ENCODE measurements around the gene COBL.
A peak's percentile ranks its signal among the peaks of the same experiment; 100 is the strongest.

The COBL gene

DNA sequence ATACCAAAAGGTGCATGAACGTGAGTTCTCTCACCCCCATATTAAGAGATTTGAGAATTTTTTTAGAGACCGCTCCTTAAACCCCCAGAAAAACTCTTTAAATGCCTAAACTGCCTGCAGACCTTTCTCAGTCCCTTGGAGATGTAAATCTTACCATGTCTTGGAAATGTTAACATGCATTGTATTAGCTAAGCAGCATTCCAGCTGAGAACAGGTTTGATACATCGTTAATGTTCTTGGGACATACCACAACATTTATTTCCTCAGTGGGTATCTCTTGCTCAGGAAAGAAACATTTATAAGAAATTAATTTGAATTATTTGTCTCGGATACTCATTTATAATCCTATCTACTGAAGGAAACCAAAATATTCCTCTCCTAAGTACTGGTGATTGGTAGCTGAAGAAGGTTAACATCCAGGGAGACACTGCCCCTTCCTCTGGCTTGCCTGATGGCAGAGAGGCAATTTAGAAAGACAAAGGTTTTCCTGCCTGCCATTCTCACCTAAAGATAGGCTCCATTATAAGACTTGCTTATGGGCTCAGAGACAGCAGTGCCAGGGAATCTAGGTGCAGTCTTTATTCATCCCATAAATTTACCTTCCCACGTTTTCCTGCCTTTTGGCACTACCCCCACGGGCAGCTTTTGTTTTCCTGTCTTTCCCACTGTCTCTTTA is 141.2 kb downstream of the COBL start:
- no peak for DNase-seq

DNA sequence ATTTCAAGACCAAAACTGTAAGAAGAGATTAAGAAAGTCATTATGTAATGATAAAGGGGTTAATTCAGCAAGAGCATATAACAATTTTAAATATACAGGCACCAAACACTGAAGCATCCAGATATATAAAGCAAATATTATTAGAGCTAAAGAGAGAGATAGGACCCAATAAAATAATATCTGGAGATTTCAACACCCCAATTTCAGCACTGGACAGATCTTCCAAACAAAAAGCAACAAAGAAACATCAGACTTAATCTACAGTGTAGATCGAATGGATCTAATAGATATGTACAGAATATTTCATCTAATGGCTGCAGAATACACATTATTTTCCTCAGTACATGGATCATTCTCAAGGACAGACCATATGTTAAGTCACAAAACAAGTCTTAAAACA is 151.3 kb downstream of the COBL start:
- no peak for DNase-seq

DNA sequence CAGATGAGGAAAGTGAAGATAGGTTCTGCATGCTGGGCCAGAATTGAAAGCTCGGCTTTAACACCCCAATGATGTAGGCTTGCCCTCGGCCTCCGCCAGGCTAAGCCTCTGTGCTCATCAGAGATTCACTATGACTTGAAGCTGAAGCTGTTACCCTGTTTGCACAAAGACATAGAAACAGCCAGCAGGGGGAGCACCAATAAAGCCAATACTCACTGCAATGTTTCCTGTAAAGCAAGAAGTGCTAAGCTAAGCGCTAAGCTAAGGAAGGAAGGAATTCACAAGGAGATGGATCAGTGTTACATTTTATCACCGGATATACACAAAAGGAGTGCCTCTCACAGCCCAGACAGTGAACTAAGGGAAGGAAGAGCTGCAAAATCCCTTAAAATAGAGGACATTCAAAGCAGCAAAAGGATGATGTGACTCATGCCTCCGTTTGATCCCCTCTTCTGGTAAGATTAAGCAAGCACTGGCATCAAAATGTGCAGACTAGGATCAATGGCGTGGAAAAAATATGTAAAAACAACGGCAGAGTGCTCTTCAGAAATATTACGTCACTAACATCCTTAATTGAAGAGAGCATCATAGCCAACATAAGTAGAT is 153.8 kb downstream of the COBL start:
- peak; percentile 50 for DNase-seq

DNA sequence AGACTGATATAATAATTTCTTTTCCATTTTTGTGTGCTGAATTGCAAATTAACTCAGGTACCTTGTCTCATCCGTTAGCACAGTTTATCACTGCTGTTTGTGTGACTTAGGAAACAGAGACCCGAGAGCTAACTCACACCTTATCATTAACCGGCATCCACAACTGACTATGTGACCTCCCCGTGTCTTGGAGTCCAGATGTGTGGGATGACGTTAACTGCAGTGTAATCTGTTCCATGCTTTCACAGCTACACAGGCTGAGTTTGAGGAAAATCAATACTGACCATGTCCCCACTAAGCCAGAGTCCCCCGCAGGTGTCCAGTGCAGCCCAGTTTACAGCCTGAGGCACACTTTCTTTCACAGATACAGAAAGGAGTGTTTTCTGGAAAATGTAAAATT is 154.7 kb downstream of the COBL start:
- no peak for DNase-seq

DNA sequence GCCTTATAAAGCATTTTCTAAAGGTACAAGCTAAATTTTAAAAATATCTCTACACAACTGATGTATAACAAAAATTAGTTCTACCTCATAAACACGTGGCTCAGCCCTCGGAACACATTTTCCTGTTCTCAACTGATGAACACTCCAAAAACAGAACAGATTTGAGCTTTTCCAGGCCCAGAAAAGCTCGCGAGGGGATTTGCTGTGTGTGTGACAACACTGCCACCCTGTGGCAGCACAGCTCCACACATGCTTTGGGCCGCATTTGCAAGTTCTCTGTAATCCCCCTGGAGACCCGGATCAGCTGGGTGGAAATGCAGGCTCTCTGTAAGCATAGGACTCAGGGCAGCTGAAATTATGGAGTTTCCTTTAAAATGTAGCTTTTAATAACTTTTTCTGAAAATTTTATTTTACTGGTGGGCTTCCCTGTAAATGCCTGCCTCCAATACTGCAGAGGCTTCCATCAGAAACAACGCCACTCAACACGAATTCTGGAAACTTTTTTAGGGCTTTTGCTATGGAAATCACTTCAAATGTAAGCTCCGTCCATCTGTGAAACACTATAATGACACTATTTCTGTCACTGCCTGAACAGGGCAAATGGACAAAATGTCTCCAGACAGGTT is 155.5 kb downstream of the COBL start:
- no peak for DNase-seq

DNA sequence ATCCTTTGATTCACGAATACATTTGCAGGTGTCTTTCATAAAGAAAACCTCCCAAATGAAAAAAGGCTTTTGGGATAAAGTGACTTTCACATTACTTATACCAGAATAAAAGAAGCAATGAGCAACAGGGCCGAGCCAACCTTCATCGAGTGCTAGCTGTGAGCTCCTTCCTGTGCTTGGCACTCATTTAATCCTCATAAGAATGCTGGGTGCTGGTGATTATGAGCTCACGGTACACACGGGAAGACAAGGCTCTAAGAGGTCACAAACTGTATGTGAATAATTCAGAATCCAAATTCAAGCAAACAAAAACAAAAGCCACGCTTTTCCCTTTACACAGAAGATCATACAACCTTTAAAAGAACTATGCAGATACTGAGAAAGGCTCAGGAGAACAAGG is 156.2 kb downstream of the COBL start:
- DNase-seq = no peak

DNA sequence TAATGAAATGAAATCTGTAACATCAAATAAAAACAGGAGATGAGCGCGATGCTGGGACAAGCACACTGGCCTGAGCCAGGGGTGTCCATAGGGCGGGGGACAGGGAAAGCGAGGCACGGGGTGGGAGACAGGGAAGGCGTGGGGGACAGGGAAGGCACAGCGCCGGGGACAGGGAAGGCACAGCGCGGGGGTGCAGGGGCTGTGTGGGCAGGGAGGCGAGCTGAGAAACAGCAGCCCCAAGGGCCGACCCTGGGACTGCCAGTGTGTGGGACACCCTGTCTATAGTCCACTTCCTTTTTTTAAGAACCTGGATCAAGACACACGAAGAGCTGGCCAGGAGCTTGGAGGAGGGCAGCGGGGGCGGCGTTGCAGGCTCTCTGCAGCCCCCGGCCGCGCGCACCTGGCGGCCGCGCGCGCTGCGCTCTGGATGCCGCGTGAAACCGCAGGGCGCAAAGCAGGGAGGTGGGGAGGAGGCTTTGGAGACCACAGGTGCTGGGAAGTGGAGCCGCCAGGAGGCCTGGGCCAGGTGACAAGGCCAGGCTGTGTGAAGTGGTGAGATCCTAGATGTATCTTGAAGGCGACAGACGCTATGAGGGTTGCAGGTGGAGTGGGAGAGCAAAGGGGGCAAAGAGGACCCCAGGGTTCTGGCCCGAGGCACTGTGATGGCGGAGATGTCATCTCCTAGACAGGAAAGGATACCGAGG is 157.7 kb downstream of the COBL start:
- no peak for DNase-seq

DNA sequence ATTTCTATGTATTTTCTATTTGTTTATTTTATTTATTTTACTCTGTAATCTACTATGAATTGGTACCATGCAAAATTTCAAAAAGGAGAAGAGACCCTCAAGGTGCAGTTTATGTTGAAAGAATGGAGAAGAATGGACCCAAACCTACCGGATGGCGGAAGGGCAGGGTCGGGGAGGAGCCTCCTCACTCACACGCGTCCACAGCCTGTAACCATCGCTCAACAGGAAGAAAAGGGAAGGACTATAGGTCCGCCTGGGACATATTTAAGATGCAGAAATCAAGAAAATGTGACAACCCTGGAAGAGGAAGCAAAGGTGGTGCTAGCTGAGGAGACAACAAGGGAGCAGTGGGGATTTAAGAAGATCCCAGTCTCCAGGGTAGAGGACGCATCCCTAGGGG is 158.4 kb downstream of the COBL start:
- DNase-seq = no peak

DNA sequence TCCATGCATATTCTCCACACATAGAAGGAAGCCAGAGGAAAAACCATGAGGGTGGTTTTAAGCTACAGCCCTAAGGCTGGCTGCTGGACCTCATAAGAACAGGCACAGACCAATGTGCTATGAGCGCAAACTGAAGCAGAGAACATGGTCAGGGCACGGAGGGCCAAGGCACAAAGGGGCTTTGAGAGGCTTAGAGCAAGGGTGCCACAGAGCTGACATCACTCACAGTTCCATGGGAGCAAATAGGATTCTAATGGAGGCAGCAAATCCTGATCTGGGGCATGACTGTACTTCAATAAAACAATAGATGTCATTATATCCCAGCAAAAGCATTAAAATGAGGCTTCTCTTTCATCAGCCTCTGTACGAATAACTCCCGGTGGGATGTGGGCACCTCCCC is 162.4 kb downstream of the COBL start:
- no peak for DNase-seq

DNA sequence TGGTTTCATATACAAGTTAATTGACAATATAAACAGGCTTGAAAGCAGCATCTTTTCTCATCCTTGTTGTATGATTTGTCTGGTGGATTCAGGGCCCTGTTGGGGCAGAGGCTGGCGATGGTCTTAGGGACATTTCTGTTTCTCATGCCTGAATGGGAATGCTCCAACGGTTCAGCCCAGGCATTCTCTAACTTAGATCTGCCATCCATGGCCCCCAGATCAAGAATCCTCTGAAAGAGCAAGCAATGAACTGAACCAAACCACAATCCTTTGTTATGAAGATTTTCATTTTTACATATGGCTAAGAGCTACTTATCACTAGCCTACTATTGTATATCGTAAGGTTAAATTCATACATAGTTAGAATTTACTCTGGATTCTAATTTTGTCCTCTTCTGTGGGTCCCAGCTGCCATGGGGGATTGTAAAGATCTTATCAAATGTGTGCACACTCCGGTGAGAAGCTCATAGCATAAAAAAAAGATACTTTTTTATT is 163.9 kb downstream of the COBL start:
- no peak for DNase-seq

DNA sequence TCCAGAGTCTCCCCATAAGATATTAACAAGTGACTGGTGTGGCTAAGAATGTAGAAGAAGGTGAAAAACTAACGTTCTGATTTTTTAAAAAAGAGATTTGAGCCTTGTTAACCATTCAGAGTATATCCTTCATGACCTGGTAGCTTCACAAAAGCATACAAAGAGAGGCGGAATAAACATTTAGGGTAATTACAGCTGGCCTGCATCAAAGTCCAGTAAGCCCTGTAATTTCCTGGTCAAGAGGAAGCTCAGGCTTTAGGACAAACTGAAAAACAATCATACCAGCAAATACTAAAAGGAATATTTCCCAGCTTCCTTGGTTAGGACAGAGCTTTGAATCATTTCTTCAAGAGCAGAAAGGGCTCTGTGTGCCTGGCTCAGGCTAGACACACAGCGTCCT is 165.2 kb downstream of the COBL start:
- no peak for DNase-seq

DNA sequence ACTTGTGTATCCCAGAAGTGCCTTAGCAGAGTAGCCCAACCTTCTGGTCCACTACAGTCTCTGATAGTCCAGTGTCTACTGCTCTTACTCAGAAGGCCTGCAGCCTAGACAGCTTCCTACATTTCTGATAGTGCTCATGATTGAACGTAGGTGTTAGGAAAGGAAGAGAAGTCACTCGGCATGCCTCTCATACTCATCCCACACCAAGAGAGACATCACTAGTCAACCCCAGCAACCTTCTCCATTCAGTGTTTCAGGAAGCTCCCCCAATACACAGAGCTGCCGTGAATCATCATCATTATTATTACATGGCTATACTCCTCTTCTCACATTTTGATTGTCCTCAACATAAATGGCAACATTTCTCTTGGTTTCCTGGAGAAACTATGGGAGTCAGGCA is 166.4 kb downstream of the COBL start:
- no peak for DNase-seq

DNA sequence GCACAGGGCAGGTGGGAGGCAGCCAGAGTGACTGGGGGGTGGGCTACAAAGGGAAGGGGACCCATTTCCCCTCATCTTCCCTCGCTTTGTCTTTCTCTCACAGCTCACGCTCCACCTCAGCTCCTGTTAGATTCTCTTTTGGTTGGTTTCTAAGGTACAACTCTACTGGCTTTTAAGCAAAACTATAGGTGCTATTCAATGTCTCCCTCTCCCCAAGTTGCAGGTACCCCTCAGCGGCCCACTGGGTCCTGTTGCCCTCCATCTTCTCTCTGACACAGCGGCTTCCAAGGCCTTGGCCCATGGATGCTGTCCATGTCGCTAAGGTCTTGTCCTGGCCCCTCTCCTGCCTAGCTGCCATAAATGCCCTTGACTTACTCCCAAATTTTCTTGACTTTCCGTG is 168.4 kb downstream of the COBL start:
- no peak for DNase-seq

DNA sequence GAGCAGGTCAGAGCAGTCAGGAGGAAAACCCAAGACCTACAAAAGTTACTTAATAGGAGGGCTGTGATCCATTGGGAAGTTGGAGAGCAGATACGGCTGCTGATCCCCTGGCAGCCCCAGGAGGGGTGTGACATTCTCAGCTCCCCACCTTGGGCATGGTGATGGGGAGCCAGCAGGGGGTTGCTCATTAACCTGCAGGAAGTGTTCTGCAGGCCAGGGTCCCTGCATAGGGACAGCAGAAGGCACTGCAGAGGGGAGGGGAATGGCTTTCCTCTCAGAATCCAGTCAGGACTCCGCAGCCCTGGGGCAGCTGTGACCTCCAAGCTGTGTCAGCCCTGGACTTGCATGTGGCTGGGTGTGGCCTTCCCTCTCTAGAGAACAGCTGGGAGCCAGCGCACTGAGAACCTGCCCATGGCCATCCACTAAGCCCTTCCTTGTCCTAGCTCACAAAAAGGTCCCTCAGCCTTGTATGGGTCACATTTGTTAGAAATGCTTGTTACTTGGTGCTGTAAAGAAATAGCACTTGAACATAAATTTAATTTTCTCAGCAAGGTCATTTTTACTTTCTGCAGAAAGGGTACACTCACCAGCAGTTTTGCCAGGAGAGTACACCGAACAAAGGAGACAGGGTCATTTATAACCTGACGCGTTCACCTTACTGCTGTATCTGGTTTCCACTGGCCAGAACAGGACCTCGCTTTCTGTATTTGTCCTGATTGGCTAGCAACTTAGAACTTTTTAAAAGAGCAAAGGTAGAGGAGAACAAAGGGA is 169.6 kb downstream of the COBL start:
- no peak for DNase-seq

DNA sequence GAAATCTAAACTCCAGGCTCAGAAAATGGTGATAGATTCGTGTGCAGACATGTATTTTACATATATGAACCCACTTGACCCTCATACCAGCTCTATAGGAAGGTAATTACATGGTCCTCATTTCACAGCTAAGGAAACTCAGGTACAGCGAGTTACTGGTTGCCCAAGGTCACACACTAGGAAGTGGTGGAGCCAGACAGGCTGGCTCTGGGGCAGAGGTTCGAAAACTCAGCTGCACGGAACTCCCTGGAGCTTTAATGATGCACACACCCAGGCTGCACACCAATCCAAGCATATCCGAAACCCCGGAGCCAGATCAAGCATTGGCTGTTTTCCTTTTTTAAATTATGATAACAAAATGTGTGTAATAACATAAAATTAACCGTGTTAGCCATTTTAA is 172.4 kb downstream of the COBL start:
- no peak for DNase-seq

DNA sequence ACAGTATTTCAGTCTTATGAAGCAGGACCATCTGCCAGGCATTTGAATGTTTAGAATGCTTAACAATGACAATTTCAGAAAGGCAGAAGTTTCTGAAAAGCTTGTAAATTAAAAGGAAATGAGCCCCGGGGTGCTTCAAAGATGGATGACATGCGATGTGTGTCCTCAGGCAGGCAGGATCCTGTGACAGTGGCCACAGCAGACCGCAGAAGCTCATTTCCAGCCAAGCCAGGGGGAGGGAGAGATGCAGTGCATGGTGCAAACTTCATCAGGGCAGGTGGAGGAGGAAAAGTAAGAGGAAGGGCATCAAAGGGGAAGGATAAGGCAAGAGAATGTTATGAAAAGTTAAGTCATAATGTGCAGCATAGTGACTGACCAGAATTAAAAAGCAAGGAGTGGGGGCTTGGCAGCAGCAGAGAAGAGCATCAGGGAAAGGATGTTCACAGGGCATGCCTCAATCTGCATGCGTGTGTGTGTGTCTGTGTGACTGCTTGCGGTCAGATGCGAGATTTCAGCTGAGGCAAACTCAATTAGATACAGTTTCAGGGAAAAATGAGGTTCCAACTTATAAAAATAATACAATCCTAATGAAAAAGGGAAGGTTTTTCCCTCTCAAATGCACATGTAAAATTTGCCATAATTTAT is 173.7 kb downstream of the COBL start:
- DNase-seq = no peak

DNA sequence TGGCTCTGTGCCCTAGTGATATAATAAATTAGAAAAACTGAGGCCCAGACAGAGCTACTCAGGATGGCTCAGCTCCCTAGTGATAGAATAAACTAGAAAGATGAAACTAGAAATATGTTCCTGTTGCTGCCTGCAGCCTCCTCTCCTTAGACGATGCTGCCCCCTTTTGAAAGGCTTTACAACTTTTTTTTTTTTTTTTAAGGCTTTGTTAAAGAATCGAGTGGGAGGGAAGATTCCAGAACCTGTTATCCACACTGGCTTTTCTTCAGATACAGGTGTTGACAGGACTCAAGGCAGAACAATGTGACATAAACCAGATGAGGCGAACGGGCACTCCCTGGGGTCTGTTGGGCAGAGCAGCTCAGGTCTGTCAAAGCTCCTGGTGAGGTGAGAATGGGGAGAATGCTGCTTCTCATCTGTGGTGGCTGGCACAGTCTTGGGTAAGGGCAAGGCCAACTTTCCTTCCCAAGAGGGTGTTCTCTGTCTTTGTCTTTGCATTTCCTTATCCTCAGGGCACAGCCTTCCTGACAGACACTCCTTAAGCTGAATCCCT is 175.1 kb downstream of the COBL start:
- peak; percentile 7 for DNase-seq

DNA sequence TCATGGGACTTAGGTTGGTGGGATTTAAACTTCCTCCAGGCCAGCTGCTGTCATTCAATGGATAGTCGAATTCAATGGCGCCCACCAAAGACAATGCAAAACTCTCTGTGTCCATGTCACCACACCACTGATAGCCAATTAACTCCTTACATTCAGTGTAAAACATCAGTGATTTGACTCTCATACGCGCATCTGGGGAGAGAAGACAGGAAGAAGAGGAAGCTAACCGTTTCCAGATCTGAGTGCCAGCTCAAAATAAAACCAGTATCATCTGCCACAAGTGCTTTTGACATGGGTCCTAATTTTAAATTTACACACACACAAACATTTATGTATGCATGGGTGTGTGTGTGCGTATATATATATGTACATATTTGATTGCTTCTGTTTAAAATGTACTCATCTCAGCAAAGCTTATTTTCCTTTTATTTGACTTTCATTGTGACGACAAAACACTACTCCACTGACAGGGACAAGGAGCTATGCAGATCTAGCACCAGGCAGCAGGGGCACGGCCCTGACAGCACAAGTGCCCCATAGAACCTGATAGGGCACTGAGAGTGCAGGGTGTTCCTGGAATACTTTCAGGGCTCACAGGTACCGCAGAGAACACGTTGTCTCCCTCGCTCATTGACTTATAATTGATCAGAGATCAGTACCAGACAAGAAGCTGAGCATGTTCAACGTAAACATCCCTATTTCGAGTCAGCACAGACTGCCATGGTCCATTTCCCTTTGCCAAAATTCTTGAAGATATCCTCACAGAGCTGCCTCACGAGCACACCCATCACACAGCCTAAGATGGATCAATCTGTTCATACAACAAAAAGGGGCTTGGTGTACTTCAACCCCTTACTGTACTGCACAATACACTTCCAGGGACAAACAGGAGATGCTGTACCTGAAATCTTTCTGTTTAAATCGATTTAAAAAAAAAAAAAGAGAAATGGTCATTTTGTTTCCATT is 176.1 kb downstream of the COBL start:
- no peak for DNase-seq

DNA sequence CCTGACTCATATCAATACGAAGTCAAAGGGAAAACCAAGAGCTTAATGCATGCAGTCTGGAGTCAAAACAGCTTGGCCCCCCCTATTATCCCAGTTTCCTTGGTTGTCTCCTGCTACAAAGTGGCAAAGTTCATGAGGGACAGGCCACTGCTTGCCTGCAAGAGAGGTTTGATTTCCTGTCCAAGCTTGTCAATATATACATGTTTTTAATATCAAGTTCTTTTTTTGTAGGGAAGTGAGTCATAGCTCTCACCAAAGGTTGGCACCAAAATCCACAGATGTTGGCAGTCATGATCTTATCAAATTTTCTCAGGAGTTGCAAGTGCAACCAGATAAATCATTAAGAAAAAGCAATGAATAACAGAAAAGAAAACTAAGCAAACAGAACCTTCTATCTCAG is 176.8 kb downstream of the COBL start:
- DNase-seq = no peak

DNA sequence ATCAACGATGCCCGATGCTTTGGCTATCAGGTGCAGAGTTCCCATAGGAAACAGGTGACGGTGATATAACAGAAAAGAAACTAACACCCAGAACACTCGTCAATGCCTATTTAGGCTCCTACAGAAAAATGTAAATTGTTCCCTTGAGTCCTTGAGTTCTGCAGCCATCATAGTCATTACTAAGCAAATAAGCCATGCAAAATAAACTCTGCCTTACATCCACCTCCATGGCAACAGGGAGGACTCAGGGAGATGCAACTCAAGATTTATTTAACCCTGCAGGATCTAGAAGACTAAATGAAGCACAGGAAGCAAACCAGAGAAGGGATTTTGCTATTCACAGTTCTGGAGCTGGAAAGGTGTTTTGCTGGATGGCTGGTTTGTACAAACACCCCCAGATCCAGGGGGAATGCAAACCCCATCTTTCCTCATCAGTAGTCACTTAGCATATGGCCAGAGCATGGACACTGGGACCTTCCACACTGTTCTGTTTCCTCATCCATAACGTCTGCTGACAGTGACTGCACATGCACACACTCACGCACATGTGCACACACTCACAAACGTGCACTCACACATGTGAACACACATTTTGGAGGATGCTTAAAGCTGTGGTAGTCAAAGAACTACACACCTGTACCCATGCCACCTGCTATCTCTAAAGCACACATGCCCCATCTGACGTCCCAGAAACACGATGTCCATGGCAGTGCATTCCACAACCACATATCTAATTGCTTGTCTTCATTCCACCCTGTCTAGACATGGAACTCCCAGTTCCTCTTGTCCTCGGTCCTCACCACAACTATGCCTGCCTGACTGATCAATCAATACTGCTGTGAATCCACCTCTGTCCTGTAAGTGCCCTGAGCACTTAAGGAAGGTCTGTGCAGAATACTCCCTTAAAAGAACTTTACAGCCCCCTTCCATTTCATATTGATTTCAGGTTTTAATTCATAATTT is 178.2 kb downstream of the COBL start:
- peak; percentile 37 for DNase-seq
